Choroid plexus epithelial cell (primary cell): ENCODE results near the gene VPS13D.

Source experiments
- DNase-seq: peaks from one replicate; pipeline ENCODE4 v3.0.0-alpha.2; 2010; ENCODE audit warnings: low read depth
- H3K4me3 ChIP-seq: 2 replicates; pipeline ENCODE4 v1.5.1; 2011; ENCODE audit warnings: low read depth, mild to moderate bottlenecking, control low read depth, low read length, moderate library complexity
- TF ChIP-seq, protein P1 (sequence below): conservative IDR thresholded peaks from 2 replicates; pipeline ENCODE4 v1.5.1; 2011; ENCODE audit warnings: low read depth, mild to moderate bottlenecking, control low read depth, inconsistent platforms, low read length, moderate library complexity

Gene VPS13D

DNA sequence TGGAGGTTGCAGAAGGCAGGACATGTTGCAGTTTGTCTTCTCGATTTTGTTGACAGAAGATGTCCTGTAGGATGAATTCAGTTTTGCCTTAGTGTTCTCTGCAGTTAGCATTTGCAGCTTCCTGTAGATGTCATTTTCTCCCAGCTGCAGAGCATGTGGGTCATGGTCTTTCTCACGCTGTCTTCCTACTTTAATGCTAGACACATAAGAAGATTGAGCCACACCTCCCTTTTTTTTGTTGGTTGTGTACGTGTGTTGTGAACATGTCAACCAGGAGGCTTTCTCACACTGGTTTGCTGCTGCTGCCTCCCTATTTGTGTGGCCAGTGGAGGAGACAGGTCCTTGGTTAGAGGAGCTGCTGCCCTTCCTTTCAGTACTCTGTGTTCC lies 110.7 kb downstream of the VPS13D start:
- no peak overlapping the region for H3K4me3 ChIP-seq
- peak; percentile 31 for DNase-seq
- TF ChIP-seq, protein P1, sequence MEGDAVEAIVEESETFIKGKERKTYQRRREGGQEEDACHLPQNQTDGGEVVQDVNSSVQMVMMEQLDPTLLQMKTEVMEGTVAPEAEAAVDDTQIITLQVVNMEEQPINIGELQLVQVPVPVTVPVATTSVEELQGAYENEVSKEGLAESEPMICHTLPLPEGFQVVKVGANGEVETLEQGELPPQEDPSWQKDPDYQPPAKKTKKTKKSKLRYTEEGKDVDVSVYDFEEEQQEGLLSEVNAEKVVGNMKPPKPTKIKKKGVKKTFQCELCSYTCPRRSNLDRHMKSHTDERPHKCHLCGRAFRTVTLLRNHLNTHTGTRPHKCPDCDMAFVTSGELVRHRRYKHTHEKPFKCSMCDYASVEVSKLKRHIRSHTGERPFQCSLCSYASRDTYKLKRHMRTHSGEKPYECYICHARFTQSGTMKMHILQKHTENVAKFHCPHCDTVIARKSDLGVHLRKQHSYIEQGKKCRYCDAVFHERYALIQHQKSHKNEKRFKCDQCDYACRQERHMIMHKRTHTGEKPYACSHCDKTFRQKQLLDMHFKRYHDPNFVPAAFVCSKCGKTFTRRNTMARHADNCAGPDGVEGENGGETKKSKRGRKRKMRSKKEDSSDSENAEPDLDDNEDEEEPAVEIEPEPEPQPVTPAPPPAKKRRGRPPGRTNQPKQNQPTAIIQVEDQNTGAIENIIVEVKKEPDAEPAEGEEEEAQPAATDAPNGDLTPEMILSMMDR, result no peak

DNA sequence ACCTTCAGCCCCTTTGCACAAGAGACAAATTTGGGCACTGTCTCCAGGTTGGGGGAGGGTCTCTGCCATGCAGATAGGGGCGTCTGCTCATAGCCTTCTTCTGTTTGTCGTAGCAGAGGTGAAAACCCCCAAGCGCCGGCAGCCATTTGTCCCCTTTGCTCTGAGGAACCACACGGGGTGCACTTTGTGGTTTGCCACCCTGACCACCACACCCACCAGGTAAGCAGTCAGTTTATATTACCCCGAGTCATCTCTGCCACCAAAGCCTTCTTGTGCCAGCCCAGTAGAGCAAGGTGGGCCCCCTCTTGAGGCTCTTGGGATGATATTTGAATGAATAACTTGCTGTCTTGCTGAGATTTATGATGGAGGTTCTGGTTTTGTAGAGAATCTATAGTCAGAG lies 111.8 kb downstream of the VPS13D start:
- TF ChIP-seq, protein P1, result no peak

DNA sequence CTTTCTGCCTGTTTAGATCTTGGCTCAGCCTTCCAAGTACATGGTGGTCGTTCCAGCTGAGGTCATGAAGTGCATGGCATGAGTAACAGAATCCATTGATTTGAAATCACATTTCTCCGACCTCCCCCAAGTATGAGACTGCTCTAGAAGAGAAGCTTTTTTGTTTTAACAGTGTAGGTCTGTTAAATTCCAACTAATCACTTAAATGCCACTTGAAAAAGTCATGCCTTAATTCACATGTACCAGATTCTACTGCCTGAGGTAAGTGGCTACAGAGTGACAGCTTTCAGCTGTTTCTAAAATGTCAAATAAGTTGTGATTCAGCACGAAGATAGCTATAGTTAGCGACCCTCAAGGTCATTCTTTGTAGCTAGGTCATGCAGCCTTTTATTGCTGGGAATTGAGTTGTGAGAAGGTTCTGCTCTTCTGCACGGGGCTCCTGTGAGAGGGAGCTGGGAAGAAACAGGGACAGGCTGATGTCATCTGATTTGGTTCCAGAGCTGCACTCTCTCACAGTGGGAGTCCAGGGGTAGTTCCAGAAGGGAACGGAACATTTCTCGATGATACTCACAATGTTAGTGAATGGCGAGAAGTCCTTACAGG lies 112.7 kb downstream of the VPS13D start:
- TF ChIP-seq, protein P1, result no peak
- peak; percentile 26 for DNase-seq
- no peak overlapping the region for H3K4me3 ChIP-seq

More for the DNA sequence above, 111.8 kb downstream of the VPS13D start:
- DNase-seq, result no peak
- H3K4me3 ChIP-seq, result no peak overlapping the region

DNA sequence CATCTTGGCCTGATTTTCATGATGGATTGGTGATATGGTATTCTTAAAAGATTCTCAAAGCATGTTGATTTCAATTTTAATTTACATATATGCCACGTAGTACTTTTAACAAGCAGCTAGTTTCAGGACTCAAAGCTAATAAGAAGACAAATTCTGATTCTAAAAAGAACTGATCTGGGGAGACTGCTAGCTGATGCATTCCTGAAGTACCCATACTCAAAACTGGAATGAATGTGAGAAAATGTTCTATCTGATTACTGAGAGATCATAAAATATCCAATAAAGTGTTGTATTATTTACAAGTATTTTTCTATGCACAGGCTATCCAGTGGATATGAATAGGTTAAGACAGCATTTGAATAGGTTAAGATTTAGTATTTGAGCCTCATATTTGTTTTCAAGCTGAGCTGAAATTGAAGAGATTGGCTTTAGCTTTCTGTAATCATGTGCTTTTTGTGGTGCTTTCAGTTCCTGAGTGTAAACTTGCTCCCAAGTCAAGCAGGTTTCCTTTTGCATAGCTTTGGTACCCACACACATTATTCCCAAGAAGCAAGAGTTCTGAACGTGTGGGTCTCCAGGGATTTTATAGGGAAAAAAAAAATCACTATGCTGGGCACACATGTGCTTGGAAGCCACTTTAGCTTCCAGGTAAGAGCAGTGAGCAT lies 114.1 kb downstream of the VPS13D start:
- TF ChIP-seq, protein P1, result no peak
- no peak for DNase-seq
- H3K4me3 ChIP-seq, result no peak overlapping the region

DNA sequence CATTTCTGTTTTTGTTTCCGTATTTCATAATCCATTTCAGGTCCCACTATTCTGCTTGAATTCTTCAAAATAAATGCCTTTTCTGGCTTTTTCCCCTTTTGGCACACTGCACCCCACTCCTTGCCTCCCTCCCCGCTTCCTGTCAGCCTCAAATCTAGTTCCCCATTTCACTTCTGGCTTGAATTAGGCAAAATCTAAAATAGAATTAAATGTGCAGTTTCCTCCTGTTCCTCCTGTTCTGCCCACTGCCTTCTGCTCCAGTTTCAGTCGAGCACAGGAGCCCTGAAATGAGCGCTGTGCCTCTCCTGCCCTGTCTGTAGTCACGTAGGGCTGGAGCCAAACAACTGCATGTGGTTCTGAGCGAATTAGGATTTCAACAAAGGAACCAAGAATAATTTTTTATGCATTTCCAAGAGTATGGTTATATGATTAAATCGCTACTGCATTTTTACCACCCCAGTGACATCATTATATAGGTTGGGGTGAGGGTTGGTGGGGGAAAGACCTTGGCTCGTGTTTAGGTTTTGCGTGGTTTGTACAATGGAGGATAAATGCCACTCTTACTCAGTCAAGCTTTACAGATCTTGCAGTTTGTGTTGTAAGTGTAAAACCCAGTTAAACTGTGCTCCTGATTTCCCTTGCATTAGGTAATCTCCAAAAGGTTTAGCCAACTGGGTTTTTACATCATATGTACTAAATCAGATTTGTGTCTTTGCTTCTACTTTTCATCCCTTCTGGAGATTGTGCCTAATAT lies 114.9 kb downstream of the VPS13D start:
- H3K4me3 ChIP-seq, result no peak overlapping the region
- no peak for DNase-seq

DNA sequence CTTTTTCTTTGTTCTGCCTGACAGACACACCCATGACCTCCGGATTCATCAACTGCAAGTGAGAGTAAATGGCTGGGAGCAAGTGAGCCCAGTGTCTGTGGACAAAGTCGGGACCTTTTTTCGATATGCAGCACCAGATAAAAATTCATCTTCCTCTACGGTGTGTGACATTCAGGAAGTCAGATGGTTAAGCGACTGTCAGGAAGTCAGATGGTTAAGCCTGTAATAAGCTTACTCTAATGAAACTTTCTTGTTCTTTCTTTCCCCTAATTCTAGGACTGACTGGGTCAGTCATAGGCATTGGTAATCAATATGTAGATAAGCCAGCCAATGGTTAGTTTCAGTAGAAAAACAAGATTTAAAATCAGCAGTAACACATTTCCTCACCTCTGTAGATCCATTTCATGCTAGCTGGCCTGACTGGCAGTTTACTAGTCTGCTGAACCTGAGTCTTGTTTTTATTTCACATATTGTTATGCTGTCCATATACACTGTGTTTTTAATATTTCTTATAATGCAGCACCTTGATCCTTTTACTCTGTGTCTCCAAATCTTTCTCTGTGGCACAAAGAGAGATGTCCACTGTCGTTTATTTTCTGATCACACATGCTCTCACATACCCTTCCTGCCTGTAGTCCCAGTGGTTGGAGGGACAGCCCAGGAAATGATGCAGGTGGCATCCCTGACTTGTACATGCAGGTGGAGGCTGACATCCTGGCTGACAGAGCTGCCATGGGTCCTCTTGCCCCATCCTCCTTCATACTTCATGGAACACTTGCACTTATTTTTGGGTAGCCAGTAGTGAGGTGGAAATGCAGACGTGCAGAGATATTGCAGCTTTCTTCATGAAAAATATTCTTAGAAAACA lies 115.8 kb downstream of the VPS13D start:
- no peak overlapping the region for H3K4me3 ChIP-seq
- TF ChIP-seq, protein P1, result no peak
- DNase-seq, result no peak

More for the DNA sequence above, 114.9 kb downstream of the VPS13D start:
- TF ChIP-seq, protein P1, result no peak
